T-helper 1 cell treated with Interleukin-12 subunit alpha and Interleukin-12 subunit beta and Interleukin-4 antibody, amounts not matched to agents 30 μg/mL and 1 μg/mL, for 36 hours (primary cell): ENCODE measurements around the gene RNASE2.
"Not testable (repeated sequence)": the region's sequence is repeated elsewhere in the genome, so short reads cannot be mapped to it uniquely, and the experiment has no call there.

Source experiments
- H3K27ac Mint-ChIP-seq: one replicate; pipeline ENCODE4 v1.8.0; 2021; ENCODE audit warnings: mild to moderate bottlenecking, mixed read lengths
- H3K27me3 Mint-ChIP-seq: one replicate; pipeline ENCODE4 v1.8.0; 2021; ENCODE audit warnings: low read depth, mixed read lengths
- H3K36me3 Mint-ChIP-seq: one replicate; pipeline ENCODE4 v1.8.0; 2021; ENCODE audit warnings: low read depth, mixed read lengths
- H3K4me1 Mint-ChIP-seq: one replicate; pipeline ENCODE4 v1.8.0; 2021; ENCODE audit warnings: low read depth, mixed read lengths
- H3K4me3 Mint-ChIP-seq: one replicate; pipeline ENCODE4 v1.8.0; 2021; ENCODE audit warnings: mild to moderate bottlenecking, moderate library complexity, mixed read lengths
- H3K9me3 Mint-ChIP-seq: one replicate; pipeline ENCODE4 v1.8.0; 2021; ENCODE audit warnings: mixed read lengths

RNASE2 gene

GRCh38 chr14:20970647-20970982, 15.3 kb downstream of the RNASE2 start:
- H3K9me3 Mint-ChIP-seq = no peaks in the 10 kb centered on the region
- H3K4me3 Mint-ChIP-seq = peak overlapping the region; percentile 86
- H3K36me3 Mint-ChIP-seq = no peaks in the 10 kb centered on the region
- H3K27ac Mint-ChIP-seq = no peak overlapping the region
- H3K27me3 Mint-ChIP-seq = peaks cover 41% of the 10 kb centered on the region
- H3K4me1 Mint-ChIP-seq = peaks cover 11% of the 10 kb centered on the region

GRCh38 chr14:20970983-20971704, 15.9 kb downstream of the RNASE2 start:
- Mint-ChIP-seq H3K36me3 (no peaks in the 10 kb centered on the region), H3K27me3 (peaks cover 41% of the 10 kb centered on the region), H3K4me1 (peaks cover 11% of the 10 kb centered on the region), H3K4me3 (peak overlapping the region; percentile 86), H3K9me3 (no peaks in the 10 kb centered on the region), H3K27ac (no peak overlapping the region)

GRCh38 chr14:20971705-20972021, 16.4 kb downstream of the RNASE2 start:
- Mint-ChIP-seq H3K27me3 (peaks cover 41% of the 10 kb centered on the region), H3K27ac (no peak overlapping the region), H3K4me1 (peaks cover 11% of the 10 kb centered on the region), H3K36me3 (no peaks in the 10 kb centered on the region), H3K4me3 (peak overlapping the region; percentile 86), H3K9me3 (no peaks in the 10 kb centered on the region)

- peaks cover 11% of the 10 kb centered on the region for H3K4me1 Mint-ChIP-seq
- no peaks in the 10 kb centered on the region for H3K9me3 Mint-ChIP-seq
- no peaks in the 10 kb centered on the region for H3K36me3 Mint-ChIP-seq
- peaks cover 26% of the 10 kb centered on the region for H3K27me3 Mint-ChIP-seq
- H3K27ac Mint-ChIP-seq = no peak overlapping the region
- H3K4me3 Mint-ChIP-seq = no peak overlapping the region
Observed at GRCh38 chr14:20973501-20973900, 18.2 kb downstream of the RNASE2 start.

- H3K27me3 Mint-ChIP-seq = peaks cover 34% of the 10 kb centered on the region
- H3K9me3 Mint-ChIP-seq = no peaks in the 10 kb centered on the region
- H3K36me3 Mint-ChIP-seq = no peaks in the 10 kb centered on the region
- H3K4me3 Mint-ChIP-seq = no peak overlapping the region
- H3K27ac Mint-ChIP-seq = no peak overlapping the region
- peaks cover 5% of the 10 kb centered on the region for H3K4me1 Mint-ChIP-seq
Observed at GRCh38 chr14:20976291-20976690, 21.0 kb downstream of the RNASE2 start.

- H3K4me3 Mint-ChIP-seq = no peak overlapping the region
- no peaks in the 10 kb centered on the region for H3K9me3 Mint-ChIP-seq
- H3K27ac Mint-ChIP-seq = no peak overlapping the region
- H3K27me3 Mint-ChIP-seq = peaks cover 26% of the 10 kb centered on the region
- H3K36me3 Mint-ChIP-seq = no peaks in the 10 kb centered on the region
- no peaks in the 10 kb centered on the region for H3K4me1 Mint-ChIP-seq
Observed at GRCh38 chr14:20978687-20979086, 23.4 kb downstream of the RNASE2 start.

GRCh38 chr14:20980906-20981305, 25.6 kb downstream of the RNASE2 start:
- H3K27ac Mint-ChIP-seq = no peak overlapping the region
- H3K9me3 Mint-ChIP-seq = no peaks in the 10 kb centered on the region
- H3K27me3 Mint-ChIP-seq = peaks cover 27% of the 10 kb centered on the region
- no peaks in the 10 kb centered on the region for H3K36me3 Mint-ChIP-seq
- peaks cover 1% of the 10 kb centered on the region for H3K4me1 Mint-ChIP-seq
- H3K4me3 Mint-ChIP-seq = no peak overlapping the region

GRCh38 chr14:20982646-20983369, 27.5 kb downstream of the RNASE2 start:
- no peaks in the 10 kb centered on the region for H3K36me3 Mint-ChIP-seq
- H3K4me1 Mint-ChIP-seq = peaks cover 1% of the 10 kb centered on the region
- H3K27ac Mint-ChIP-seq = no peak overlapping the region
- H3K4me3 Mint-ChIP-seq = no peak overlapping the region
- no peaks in the 10 kb centered on the region for H3K9me3 Mint-ChIP-seq
- peaks cover 27% of the 10 kb centered on the region for H3K27me3 Mint-ChIP-seq

- not testable (repeated sequence) for H3K27ac Mint-ChIP-seq, H3K4me3 Mint-ChIP-seq, H3K4me1 Mint-ChIP-seq
Observed at GRCh38 chr14:20985650-20986049, 30.4 kb downstream of the RNASE2 start.

GRCh38 chr14:20986811-20987210, 31.5 kb downstream of the RNASE2 start:
- Mint-ChIP-seq H3K9me3 (no peaks in the 10 kb centered on the region), H3K4me3 (no peak overlapping the region), H3K4me1 (peaks cover 11% of the 10 kb centered on the region), H3K36me3 (peaks cover 8% of the 10 kb centered on the region), H3K27me3 (peaks cover 11% of the 10 kb centered on the region), H3K27ac (no peak overlapping the region)

More at GRCh38 chr14:20985650-20986049, 30.4 kb downstream of the RNASE2 start:
- H3K9me3 Mint-ChIP-seq, H3K36me3 Mint-ChIP-seq: not testable (repeated sequence)
- H3K27me3 Mint-ChIP-seq = peaks cover 11% of the 10 kb centered on the region

- no peak overlapping the region for H3K27ac Mint-ChIP-seq
- peaks cover 19% of the 10 kb centered on the region for H3K36me3 Mint-ChIP-seq
Observed at GRCh38 chr14:20988717-20989470, 33.6 kb downstream of the RNASE2 start.

GRCh38 chr14:20989471-20989786, 34.1 kb downstream of the RNASE2 start:
- H3K4me1 Mint-ChIP-seq = peaks cover 18% of the 10 kb centered on the region

More at GRCh38 chr14:20988717-20989470, 33.6 kb downstream of the RNASE2 start:
- Mint-ChIP-seq H3K27me3 (peaks cover 2% of the 10 kb centered on the region), H3K4me1 (peaks cover 18% of the 10 kb centered on the region), H3K4me3 (peak overlapping the region; percentile 22), H3K9me3 (no peaks in the 10 kb centered on the region)

GRCh38 chr14:20989787-20990600, 34.7 kb downstream of the RNASE2 start, which contains the start of gene METTL17:
METTL17 (plus strand) TSS chr14:20989980; CDS start chr14:20990003, 23 bp downstream.
- H3K4me3 Mint-ChIP-seq = peak within 1 kb of the TSS; percentile 87

More at GRCh38 chr14:20989471-20989786, 34.1 kb downstream of the RNASE2 start:
- no peaks in the 10 kb centered on the region for H3K27me3 Mint-ChIP-seq
- peaks cover 22% of the 10 kb centered on the region for H3K36me3 Mint-ChIP-seq
- H3K9me3 Mint-ChIP-seq = no peaks in the 10 kb centered on the region
- peak overlapping the region; percentile 87 for H3K4me3 Mint-ChIP-seq
- peak overlapping the region; percentile 79 for H3K27ac Mint-ChIP-seq

GRCh38 chr14:20996521-20996920, 41.2 kb downstream of the RNASE2 start:
- H3K4me1 Mint-ChIP-seq = peaks cover 11% of the 10 kb centered on the region
- no peak overlapping the region for H3K4me3 Mint-ChIP-seq
- peaks cover 41% of the 10 kb centered on the region for H3K36me3 Mint-ChIP-seq
- H3K27me3 Mint-ChIP-seq = no peaks in the 10 kb centered on the region
- no peak overlapping the region for H3K27ac Mint-ChIP-seq
- no peaks in the 10 kb centered on the region for H3K9me3 Mint-ChIP-seq

More at GRCh38 chr14:20989787-20990600, 34.7 kb downstream of the RNASE2 start, which contains the start of gene METTL17:
- H3K9me3 Mint-ChIP-seq = no peaks in the 10 kb centered on the region
- H3K36me3 Mint-ChIP-seq = peaks cover 27% of the 10 kb centered on the region
- H3K4me1 Mint-ChIP-seq = peaks cover 21% of the 10 kb centered on the region
- H3K27me3 Mint-ChIP-seq = no peaks in the 10 kb centered on the region
- H3K27ac Mint-ChIP-seq = peak within 1 kb of the TSS; percentile 79
